NCI-H446 treated with DMSO at 0.1 percent for 48 hours (cell line): ENCODE results near the gene SRC.

Experiments used
- DNase-seq: peaks from one replicate; lab custom pipeline; 2025; lab: John Stamatoyannopoulos, UW

The SRC gene

DNA sequence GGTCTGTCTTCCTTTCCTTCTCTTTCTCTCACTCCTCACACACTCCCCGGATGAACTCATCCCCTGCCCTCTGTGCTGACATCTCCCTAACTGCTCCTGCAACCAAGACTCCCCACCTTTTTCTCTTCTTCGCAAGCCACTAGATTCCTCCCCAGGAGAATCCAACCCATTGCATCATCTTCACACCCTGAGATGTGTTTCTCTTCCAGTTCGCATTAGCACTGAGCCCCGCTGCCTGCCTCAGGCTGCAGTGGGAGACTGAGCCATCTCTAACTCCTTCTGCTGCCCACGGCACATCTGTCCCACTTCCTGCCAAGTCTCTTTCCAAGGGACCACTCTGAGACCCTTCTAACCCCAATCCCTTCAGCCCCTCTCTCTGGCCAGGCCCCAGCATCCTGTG is 107.9 kb downstream of the SRC start:
- no peak for DNase-seq

DNA sequence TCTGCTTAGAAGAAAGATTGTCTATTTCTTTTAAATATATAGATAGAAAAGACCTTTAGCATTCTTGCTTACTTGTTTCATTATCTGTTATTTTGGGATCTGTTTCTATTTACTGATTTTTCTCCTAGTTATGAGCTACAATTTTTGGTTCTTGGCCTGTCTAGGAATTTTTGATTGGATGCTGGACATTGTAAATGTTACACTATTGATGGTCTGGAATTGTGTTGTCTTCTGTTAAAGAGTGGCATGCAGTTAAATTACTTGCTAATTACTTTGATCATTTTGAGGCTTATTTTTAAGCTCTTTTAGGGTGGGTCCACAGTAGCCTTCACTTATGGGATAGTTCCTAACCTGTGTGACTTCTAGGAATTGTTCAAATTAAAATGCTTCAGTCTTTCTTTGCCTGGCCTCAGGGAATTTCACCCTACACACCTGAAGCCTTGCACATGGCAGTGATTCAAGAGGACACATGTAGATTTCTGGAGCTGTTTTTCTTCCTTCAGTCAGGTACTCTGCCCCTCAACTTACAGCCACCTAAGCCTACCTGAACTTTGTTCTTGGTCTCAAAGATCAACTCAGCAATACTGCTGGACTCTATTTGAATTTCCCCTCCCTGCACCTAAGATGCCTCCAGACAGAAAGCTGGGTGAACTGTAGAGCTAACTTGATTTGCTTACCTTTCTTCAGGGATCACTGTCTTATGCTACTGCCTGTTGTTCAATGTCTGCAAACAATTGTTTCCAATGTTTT is 108.9 kb downstream of the SRC start:
- no peak for DNase-seq
